IMR-90 (cell line): ENCODE data around the gene S100A13. TPM values are rescaled to one million over a fixed set of nuclear protein-coding genes. Genes with fewer than 3 reads are reported as not detected.

Experiments
- ATAC-seq: fragments of 200-7000 bp; cut with Tn5 transposase; 2 replicates; pipeline ENCODE4 v1.9.1; 2020; ENCODE audit warnings: low read depth, mild to moderate bottlenecking, moderate library complexity
- BruUV-seq: library from RNA; stranded (reverse); fragments of 400-500 nt; replicated peaks from 2 replicates; lab custom pipeline; 2021; lab: Mats Ljungman, UMichigan
- CTCF ChIA-PET: fragments of 300-600 bp; formaldehyde crosslinking; extraction: SDS; loops from one replicate; lab custom pipeline; 2021; ENCODE audit warnings: antibody characterized with exemption; lab: Yijun Ruan, JAX
- POLR2A ChIA-PET: fragments of 300-600 bp; sonication (Branson Sonifier 250); formaldehyde crosslinking; loops from one replicate; lab custom pipeline; 2022; ENCODE audit warnings: antibody characterized with exemption; ENCODE audit not compliant: unreplicated experiment; lab: Charles Lee
- DNase-seq: peaks from one replicate; pipeline ENCODE4 v3.0.0; 2013
- H2AFZ ChIP-seq: replicated peaks from 2 replicates; pipeline ENCODE3; 2013; ENCODE audit warnings: low read length, mild to moderate bottlenecking; ENCODE audit not compliant: poor library complexity
- H2AK5ac ChIP-seq: 2 replicates; pipeline ENCODE4 v1.6.1; 2013; ENCODE audit warnings: low read depth, low read length, inconsistent platforms
- H2AK9ac ChIP-seq: replicated peaks from 2 replicates; pipeline ENCODE3; 2013; ENCODE audit warnings: mild to moderate bottlenecking, low read depth, low read length, moderate library complexity; ENCODE audit not compliant: poor library complexity
- H2BK120ac ChIP-seq: 2 replicates; pipeline ENCODE4 v1.6.1; 2013; ENCODE audit warnings: low read depth, low read length, inconsistent platforms
- H2BK15ac ChIP-seq: 3 replicates; pipeline ENCODE4 v1.6.1; 2013; ENCODE audit warnings: low read depth, low read length, inconsistent platforms
- H2BK20ac ChIP-seq: 2 replicates; pipeline ENCODE4 v1.6.1; 2013; ENCODE audit warnings: low read depth, mild to moderate bottlenecking, inconsistent platforms, low read length, moderate library complexity
- H2BK5ac ChIP-seq: 2 replicates; pipeline ENCODE4 v1.6.1; 2013; ENCODE audit warnings: mild to moderate bottlenecking, low read depth, low read length, inconsistent platforms; ENCODE audit not compliant: poor library complexity, severe bottlenecking
- H3K14ac ChIP-seq: replicated peaks from 2 replicates; pipeline ENCODE4 v1.6.1; 2013; ENCODE audit warnings: low read depth, low read length, inconsistent platforms
- H3K18ac ChIP-seq: 2 replicates; pipeline ENCODE4 v1.6.1; 2013; ENCODE audit warnings: low read depth, low read length, control low read depth
- H3K23ac ChIP-seq: 2 replicates; pipeline ENCODE4 v1.6.1; 2013; ENCODE audit warnings: low read depth, low read length, inconsistent platforms
- H3K27ac ChIP-seq: 2 replicates; pipeline ENCODE4 v1.5.1; 2013; ENCODE audit warnings: mild to moderate bottlenecking, control low read depth, low read length; ENCODE audit not compliant: insufficient read depth
- H3K27me3 ChIP-seq: 2 replicates; pipeline ENCODE4 v1.6.1; 2013; ENCODE audit warnings: low read length; ENCODE audit not compliant: control insufficient read depth, insufficient read depth
- H3K36me3 ChIP-seq: 2 replicates; pipeline ENCODE4 v1.6.1; 2013; ENCODE audit warnings: low read length, mixed read lengths; ENCODE audit not compliant: control insufficient read depth, insufficient read depth
- H3K4ac ChIP-seq: 2 replicates; pipeline ENCODE4 v1.6.1; 2013; ENCODE audit warnings: low read depth, low read length, inconsistent platforms
- H3K4me1 ChIP-seq: 2 replicates; pipeline ENCODE4 v1.6.1; 2013; ENCODE audit warnings: low read length, mixed read lengths; ENCODE audit not compliant: control insufficient read depth, insufficient read depth
- H3K4me2 ChIP-seq: 2 replicates; pipeline ENCODE4 v1.6.1; 2013; ENCODE audit warnings: low read depth, mild to moderate bottlenecking, control low read depth, low read length, moderate library complexity
- H3K4me3 ChIP-seq: 2 replicates; pipeline ENCODE4 v1.5.1; 2013; ENCODE audit warnings: low read depth, mild to moderate bottlenecking, control low read depth, low read length, moderate library complexity; ENCODE audit not compliant: insufficient read depth
- H3K56ac ChIP-seq: 2 replicates; pipeline ENCODE4 v1.6.1; 2013; ENCODE audit warnings: low read length, inconsistent platforms; ENCODE audit not compliant: insufficient read depth; ENCODE audit errors: extremely low read depth
- H3K79me1 ChIP-seq, 2 experiments: 2 replicates each; pipeline ENCODE4 v1.6.1; 2013; ENCODE audit warnings: low read length in 2 of 2, inconsistent platforms in 1 of 2, low read depth in 1 of 2
- H3K9ac ChIP-seq: 2 replicates; pipeline ENCODE4 v1.6.1; 2013; ENCODE audit warnings: low read depth, low read length, control low read depth
- H3K9me1 ChIP-seq: 2 replicates; pipeline ENCODE4 v1.6.1; 2013; ENCODE audit warnings: low read length, inconsistent platforms; ENCODE audit not compliant: insufficient read depth
- H3K9me3 ChIP-seq: 2 replicates; pipeline ENCODE4 v1.6.1; 2013; ENCODE audit warnings: low read length; ENCODE audit not compliant: control insufficient read depth, insufficient read depth
- H4K20me1 ChIP-seq: 2 replicates; pipeline ENCODE4 v1.6.1; 2013; ENCODE audit warnings: low read length, inconsistent platforms; ENCODE audit not compliant: insufficient read depth
- H4K5ac ChIP-seq: 2 replicates; pipeline ENCODE4 v1.6.1; 2013; ENCODE audit warnings: mild to moderate bottlenecking, low read depth, low read length, control low read depth
- H4K8ac ChIP-seq, 2 experiments: 2 replicates each; pipeline ENCODE4 v1.6.1; 2013; ENCODE audit warnings: low read depth in 2 of 2, low read length in 2 of 2, control low read depth in 1 of 2, inconsistent platforms in 1 of 2
- H4K91ac ChIP-seq: 2 replicates; pipeline ENCODE4 v1.6.1; 2013; ENCODE audit warnings: low read depth, low read length, inconsistent platforms; ENCODE audit not compliant: insufficient read depth
- FOS ChIP-seq: fragments of 150-350 bp; IDR thresholded peaks from 2 replicates; pipeline ENCODE4 v1.6.1; 2016; ENCODE audit warnings: low read depth, low read length
- MXI1 ChIP-seq: IDR thresholded peaks from 2 replicates; pipeline ENCODE4 v1.6.1; 2012; ENCODE audit warnings: low read depth, mild to moderate bottlenecking, low read length, moderate library complexity, borderline replicate concordance
- NFE2L2 ChIP-seq: fragments of 150-350 bp; IDR thresholded peaks from 2 replicates; pipeline ENCODE4 v1.6.1; 2016; ENCODE audit warnings: low read depth, mild to moderate bottlenecking, low read length
- WGBS, 2 experiments: methylation state at CpG; one replicate each; pipeline versions ENCODE4 v1.1.5 to v1.1.7; 2013; ENCODE audit warnings: missing lambda C conversion rate in 2 of 2; ENCODE audit not compliant: insufficient read length in 1 of 2; ENCODE audit errors: extremely low coverage in 2 of 2; 5-methylcytosine and 5-hydroxymethylcytosine counted together
- dilution Hi-C: fragments of 300-500 bp; cut with HindIII; formaldehyde crosslinking; loops from one replicate; pipeline ENCODE4 v1.14.3; 2018; ENCODE audit warnings: low sequenced_read_pairs; ENCODE audit not compliant: unreplicated experiment
- in situ Hi-C: fragments of 300-500 bp; cut with MboI; formaldehyde crosslinking; loops from 3 replicates; pipeline ENCODE4 v1.14.3; 2019; ENCODE audit warnings: low sequenced_read_pairs, inconsistent platforms, mixed read lengths
- intact Hi-C: fragments of 100-400 bp; cut with micrococcal nuclease; formaldehyde crosslinking; loops from 2 replicates; pipeline ENCODE4 v1.10.0; 2022
- polyA plus RNA-seq, 3 experiments: library from polyadenylated mRNA; depleted of rRNA; stranded (reverse); fragments of >200 nt; gene quantifications; 2 replicates each; pipeline ENCODE4 v1.2.3, GENCODE V29; 2012; ENCODE audit warnings: low replicate concordance in 1 of 3
- total RNA-seq: library from RNA; depleted of rRNA; stranded (reverse); fragments of >200 nt; gene quantifications from 2 replicates; pipeline ENCODE4 v1.2.3, GENCODE V29; 2012

S100A13 gene
- total and polyA plus RNA-seq, 2 of the 4 experiments (the other 2 are of a cell fraction) = 122 to 468 TPM

- Histone ChIP-seq H2BK120ac (no peak overlapping the region), H2BK5ac (no peak overlapping the region), H3K9me3 (no peaks in the 10 kb centered on the region), H3K56ac (no peak overlapping the region), H3K4ac (no peak overlapping the region), H3K27ac (no peak overlapping the region), H3K9ac (no peak overlapping the region), H3K4me3 (no peak overlapping the region), H3K79me1 (peaks cover 24 to 41% of the 10 kb centered on the region in 2 experiments), H2BK20ac (no peak overlapping the region), H3K14ac (no peak overlapping the region), H3K4me2 (no peak overlapping the region), H4K20me1 (no peaks in the 10 kb centered on the region), H2BK15ac (no peak overlapping the region), H4K91ac (no peak overlapping the region), H3K9me1 (peaks cover 26% of the 10 kb centered on the region), H3K36me3 (peaks cover 28% of the 10 kb centered on the region), H3K23ac (no peak overlapping the region), H2AK9ac (no peak overlapping the region), H2AK5ac (no peak overlapping the region), H3K27me3 (no peaks in the 10 kb centered on the region), H3K4me1 (peaks cover 14% of the 10 kb centered on the region), H3K18ac (no peak overlapping the region), H4K5ac (no peak overlapping the region), H2AFZ (no peak overlapping the region), H4K8ac (no peak overlapping the region)
- in situ Hi-C loops (no loop called here), dilution Hi-C loops (no loop called here), intact Hi-C loops (no loop called here)
- no peak for TF ChIP-seq NFE2L2
- TF ChIP-seq MXI1 = no peak
- no peak for TF ChIP-seq FOS
- DNase-seq (no peak), ATAC-seq (no peak)
- BruUV-seq = no TSS peak
- 100% methylated on average over 1 of the region's 7 CpGs; no CpG with 5 or more reads in 1 of the 2 experiments for WGBS, 2 experiments
- ChIA-PET POLR2A (interaction anchor here (0.5 kb wide), 1 partner anchor 9 kb away, joined by 3 read pairs; no protein-coding TSS in a partner anchor), CTCF (interaction anchor here (1.1 kb wide), 1 partner anchor 16 kb away, joined by 6 read pairs; no protein-coding TSS in a partner anchor)
These were observed 4.2 kb downstream of the S100A13 start for GRCh38 chr1:153623101-153623500.
